GM18498 (cell line): ENCODE data around the gene POU6F2.

Experiments used
- ATAC-seq: cut with Tn5 transposase; IDR thresholded peaks from one replicate; pipeline ENCODE4 v1.9.1; 2021; ENCODE audit warnings: mild to moderate bottlenecking, moderate library complexity; ENCODE audit not compliant: unreplicated experiment

POU6F2 gene

GRCh38 chr7:39062811-39063210 is 85.1 kb downstream of the POU6F2 start:
- no peak for ATAC-seq

DNA sequence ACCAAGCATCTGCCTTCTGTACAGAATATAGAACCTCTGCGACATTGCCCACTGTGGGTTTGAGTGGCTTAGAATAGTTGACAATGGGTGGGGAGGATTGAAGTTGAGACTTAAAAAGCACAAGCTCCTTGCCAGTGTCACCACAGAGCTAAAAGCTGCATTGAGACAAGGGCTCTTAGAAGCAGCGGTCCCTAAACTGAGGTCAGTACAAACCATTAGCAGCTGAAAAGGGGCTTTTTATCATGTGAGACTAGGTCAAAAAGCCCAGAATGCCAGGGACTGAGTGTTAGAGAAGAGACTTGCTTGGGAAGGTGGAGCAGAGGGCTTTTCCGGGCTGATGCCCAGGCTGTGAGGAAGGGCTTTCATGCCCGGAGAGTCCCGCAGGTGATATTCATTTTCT is 91.3 kb downstream of the POU6F2 start:
- no peak for ATAC-seq

DNA sequence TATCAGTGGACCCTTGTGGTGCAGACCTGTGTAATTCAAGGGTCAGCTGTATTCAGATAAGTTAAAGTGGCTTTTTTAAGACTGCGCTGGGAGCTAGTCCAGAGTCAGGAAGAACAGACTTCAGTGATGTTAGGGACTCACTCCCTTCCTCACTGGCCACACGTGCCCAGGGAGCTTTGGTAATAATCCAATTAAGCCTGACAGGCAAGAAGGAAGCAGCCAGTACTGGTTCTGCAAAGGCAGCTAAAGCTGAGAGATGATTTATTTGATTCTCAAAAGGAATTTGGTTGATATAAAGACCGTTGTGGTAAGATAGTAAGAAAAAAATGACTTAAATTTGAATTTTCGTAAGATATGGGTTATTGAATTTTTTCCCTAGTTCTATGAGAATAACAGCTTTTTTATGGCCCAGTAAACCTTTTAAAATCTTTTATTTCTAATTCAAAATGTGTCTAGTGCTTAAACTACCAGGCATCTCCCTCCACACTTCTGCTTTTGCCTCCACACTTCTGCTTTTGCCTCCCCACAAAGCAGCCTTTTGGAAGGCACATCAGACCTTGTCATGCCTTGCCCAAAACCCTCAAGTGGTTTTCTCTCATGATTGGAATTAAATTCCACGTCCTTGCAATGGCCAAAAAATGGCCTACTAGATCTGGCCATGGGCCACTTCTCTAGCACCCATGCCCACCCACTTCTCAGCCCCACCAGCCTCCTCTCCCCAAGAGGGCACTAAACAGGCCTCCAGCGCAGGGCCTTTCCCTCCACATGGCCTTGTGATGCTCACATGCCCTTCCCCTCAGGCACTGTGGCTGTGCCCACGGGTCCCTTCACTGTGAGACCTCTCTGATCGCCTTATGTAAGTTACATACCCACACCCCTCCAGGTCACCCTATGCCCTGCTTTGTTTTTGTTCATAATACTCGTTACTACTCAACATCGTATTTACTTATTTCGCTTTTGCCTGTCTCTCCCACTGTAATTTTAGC is 92.5 kb downstream of the POU6F2 start:
- ATAC-seq: no peak

DNA sequence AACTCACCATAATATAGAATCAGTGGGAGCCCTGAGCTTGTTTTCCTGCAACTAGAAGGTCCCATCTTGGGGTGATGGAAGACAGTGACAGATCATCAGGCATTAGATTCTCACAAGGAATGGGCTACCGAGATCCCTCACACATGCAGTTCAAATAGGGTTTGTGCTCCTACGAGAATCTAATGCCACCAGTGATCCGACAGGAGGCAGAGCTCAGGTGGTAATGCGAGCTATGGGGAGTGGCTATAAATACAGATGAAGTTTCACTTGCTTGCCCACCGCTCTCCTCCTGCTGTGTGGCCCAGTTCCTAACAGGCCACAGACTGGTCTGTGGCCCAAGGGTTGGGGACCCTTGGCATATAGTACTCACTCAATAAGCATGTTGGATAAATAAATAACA is 93.4 kb downstream of the POU6F2 start:
- ATAC-seq: no peak

DNA sequence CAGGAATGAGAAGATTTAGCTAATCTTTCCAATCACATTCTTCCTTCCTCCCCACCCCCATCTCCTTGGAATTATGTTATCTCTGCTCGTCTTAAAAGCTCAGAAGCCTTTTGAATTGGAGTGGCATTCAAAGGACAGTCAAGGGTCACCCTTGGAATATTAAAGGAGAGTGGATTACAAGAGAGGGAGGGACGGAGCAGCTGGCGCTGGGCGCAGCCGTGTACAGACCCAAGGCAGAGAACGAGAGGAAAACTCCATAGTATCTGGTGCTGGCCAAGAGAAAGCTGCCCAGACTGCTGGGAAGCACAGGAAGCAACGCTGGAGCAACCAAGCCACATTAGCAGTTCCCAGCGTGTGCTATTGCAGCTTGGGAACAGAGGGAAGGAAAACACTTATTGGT is 95.7 kb downstream of the POU6F2 start:
- ATAC-seq: no peak

DNA sequence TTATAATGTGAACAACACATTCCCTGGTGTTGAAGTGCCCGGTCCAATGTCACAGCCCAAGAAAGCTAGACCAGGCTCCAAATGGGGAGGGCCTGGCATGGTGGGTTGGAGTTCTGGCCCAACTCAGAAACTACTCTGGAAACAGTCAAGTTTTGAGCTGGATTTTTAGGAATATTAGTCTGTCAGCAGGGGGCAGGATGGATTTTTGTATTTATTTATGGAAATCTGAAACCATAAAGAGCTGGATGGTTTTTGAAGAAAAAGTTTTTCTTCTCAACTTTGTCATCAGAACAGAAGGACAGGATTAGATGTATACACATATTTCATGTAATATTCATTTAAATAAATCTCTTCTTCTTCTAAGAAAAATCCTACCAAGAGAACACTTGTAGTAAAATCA is 97.5 kb downstream of the POU6F2 start:
- no peak for ATAC-seq

- ATAC-seq: no peak
These were observed 106.1 kb downstream of the POU6F2 start for GRCh38 chr7:39083781-39084180.

DNA sequence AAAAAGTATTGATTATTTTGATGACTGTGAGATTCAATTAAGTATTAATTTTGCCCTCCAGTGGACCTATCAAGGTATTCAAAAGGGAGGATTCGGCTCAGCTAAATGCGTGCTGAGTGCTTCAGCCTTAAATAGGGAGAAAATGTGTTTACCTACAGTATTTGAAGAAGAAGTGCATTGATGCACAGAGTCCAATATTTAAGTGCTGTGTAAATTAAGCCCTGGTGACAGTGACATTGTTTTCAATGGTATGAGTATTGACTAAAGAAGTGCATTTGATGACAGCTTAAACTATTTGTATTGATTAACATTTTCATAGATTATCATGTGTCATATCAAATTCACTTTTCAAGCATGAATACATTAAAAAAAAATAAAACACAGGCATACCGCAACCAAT is 106.6 kb downstream of the POU6F2 start:
- ATAC-seq: no peak

- no peak for ATAC-seq
These were observed 107.5 kb downstream of the POU6F2 start for GRCh38 chr7:39085189-39085588.

DNA sequence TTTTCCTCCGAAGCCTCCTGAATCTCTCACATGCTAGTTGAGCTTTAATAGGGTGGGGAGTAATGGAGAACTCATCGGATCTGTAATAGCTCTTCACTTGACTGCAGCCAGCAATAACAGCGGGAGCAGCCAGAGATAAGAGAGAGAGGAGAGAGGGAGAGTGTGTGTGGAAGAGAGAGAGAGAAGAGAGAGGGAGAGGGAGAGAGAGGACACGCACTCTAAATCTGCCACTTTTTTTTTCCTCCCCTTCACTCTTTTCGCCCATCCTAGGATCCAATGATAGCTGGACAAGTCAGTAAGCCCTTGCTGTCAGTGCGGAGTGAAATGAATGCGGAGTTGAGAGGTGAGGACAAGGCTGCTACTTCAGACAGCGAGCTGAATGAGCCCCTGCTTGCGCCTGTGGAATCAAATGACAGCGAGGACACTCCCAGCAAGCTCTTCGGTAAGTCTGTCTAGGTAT is 107.9 kb downstream of the POU6F2 start:
- ATAC-seq: no peak

- no peak for ATAC-seq
These were observed 109.1 kb downstream of the POU6F2 start for GRCh38 chr7:39086638-39087360.

DNA sequence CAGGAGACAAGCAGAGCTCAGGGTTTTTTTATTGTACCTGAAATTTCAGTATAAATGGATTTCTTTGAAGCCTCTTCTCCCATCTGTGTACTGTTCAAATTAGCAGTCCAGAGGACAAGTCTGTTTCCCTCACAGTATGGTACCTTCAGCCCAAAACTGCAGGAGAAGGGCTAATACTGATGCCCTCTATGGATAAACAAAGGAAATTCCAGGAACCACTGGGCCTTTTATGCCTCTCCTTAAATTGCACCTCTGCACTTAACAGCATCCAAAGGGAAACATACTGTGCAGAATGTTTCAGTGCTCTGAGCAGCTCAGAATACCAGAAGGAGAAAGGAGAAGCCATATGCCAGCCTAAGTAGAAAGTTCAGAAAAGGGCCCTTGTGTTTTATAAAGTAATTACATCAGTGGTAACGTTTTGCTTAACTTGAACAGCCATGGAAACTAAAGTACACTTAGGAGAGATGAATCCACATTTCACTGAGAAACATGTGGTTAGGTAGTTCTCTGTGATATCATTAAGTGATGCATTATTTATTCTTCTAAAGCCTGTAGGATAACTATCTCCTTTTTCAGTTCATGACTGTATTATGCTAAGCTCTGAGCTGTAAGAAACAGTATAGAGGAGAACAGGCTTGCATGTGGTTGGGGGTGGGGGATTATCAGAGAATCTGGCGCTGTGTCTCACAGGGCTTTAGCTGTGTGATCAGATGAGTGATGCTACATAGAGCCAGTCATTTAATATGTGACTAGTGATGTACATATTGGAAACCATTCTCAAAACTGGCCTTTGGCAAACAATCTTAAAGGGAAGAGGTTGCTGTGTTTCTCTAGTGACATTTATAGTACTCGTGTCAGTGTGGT is 111.3 kb downstream of the POU6F2 start:
- no peak for ATAC-seq

DNA sequence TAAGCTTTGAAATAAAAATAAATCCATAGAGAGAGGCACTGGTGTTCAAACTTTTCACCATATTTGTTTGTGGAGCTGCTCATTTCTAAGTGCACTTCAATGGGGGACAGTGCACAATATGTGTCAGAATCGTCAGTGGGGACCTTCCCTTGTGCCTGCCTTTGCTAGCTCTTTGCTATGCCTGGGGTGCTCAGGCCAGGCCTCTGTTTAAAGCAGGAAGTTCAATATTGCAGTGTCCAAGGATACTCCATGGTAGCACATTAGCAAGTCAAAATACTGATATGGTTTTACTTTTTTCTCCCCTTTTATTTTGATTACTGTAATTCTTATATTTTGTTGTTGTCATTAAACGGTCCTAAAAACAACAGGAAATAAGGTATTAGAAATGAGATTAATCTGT is 113.4 kb downstream of the POU6F2 start:
- no peak for ATAC-seq

- ATAC-seq: no peak
These were observed 114.1 kb downstream of the POU6F2 start for GRCh38 chr7:39091774-39092173.

- ATAC-seq: no peak
These were observed 117.0 kb downstream of the POU6F2 start for GRCh38 chr7:39094731-39095130.

- no peak for ATAC-seq
These were observed 118.3 kb downstream of the POU6F2 start for GRCh38 chr7:39095875-39096619.

GRCh38 chr7:39098506-39098905 is 120.8 kb downstream of the POU6F2 start:
- no peak for ATAC-seq

DNA sequence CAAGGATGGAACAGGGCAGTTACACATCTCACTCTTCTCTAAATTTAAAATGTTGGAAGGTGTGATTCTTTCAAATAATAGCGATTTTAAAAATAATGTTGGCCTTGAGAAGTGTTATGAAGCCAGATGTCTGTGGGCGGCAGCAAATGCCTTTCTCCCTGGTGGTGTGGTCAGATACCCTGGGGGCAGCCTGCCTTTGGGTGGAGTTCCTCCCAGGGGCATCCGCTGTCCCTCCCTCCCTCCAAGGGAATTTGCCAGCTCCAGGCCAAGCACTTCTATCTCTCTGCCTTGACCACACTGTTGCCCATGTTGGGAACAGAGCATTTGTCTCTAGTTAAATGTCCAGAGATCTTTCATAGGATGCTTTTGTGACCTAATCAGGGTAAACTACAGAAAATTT is 121.4 kb downstream of the POU6F2 start:
- ATAC-seq: no peak

- no peak for ATAC-seq
These were observed 122.6 kb downstream of the POU6F2 start for GRCh38 chr7:39100270-39100669.

- ATAC-seq: no peak
These were observed 124.5 kb downstream of the POU6F2 start for GRCh38 chr7:39102234-39102633.
